Measurements from ENCODE around the gene TTC31.
"Not testable (repeated sequence)": the region's sequence is repeated elsewhere in the genome, so short reads cannot be mapped to it uniquely, and the experiment has no call there.

The TTC31 gene

GRCh38 chr2:74439803-74440377 lies 43.0 kb upstream of the TTC31 start:
- peak overlapping the region; percentile 59 for H3K23ac ChIP-seq (ENCODE audit: low read length)
- H3K79me1 ChIP-seq (ENCODE audit: low read length): peaks cover 38% of the 10 kb centered on the region
- peak overlapping the region; percentile 99 for H3K56ac ChIP-seq (ENCODE audit: low read length)
- peak overlapping the region; percentile 82 for H3K4me2 ChIP-seq (ENCODE audit: low read length)
- peak overlapping the region; percentile 35 for H3K18ac ChIP-seq (ENCODE audit: low read length)
- H2AK5ac ChIP-seq (ENCODE audit: low read length): peak overlapping the region; percentile 18
- peaks cover 53% of the 10 kb centered on the region for H3K79me2 ChIP-seq (ENCODE audit: control insufficient read depth, insufficient read depth, low read length)
- H4K8ac ChIP-seq (ENCODE audit: low read depth, low read length): no peak overlapping the region
- H3K4me3 ChIP-seq (ENCODE audit: low read length): peak overlapping the region; percentile 87
- H3K27me3 ChIP-seq (ENCODE audit: insufficient read depth, low read length, poor library complexity): no peaks in the 10 kb centered on the region
- no peak overlapping the region for H3K4ac ChIP-seq (ENCODE audit: low read depth, low read length)
- H4K5ac ChIP-seq (ENCODE audit: low read length): no peak overlapping the region
- no peak for DNase-seq
- peak overlapping the region; percentile 82 for H2BK5ac ChIP-seq (ENCODE audit: low read length)
- WGBS (ENCODE audit: extremely low coverage, insufficient coverage, low lambda C conversion rate): no CpG with 5 or more reads among the region's 14 CpGs
- H3K36me3 ChIP-seq (ENCODE audit: control insufficient read depth, insufficient read depth, low read length): no peaks in the 10 kb centered on the region
- H3K9ac ChIP-seq (ENCODE audit: low read length): peak overlapping the region; percentile 96
- H2BK15ac ChIP-seq (replicated peaks; ENCODE audit: low read depth): no peak overlapping the region
- H2BK120ac ChIP-seq (ENCODE audit: low read depth, low read length): no peak overlapping the region
- peak overlapping the region; percentile 88 for H3K27ac ChIP-seq (ENCODE audit: low read depth, low read length)
- H3K4me1 ChIP-seq (ENCODE audit: control insufficient read depth, low read depth, low read length): peaks cover 18% of the 10 kb centered on the region

GRCh38 chr2:74440378-74441169 lies 42.3 kb upstream of the TTC31 start:
- peak overlapping the region; percentile 59 for H3K23ac ChIP-seq (ENCODE audit: low read length)
- peak; percentile 96 for DNase-seq
- no peak overlapping the region for H2AK5ac ChIP-seq (ENCODE audit: low read length)
- H3K56ac ChIP-seq (ENCODE audit: low read length): peak overlapping the region; percentile 99
- peaks cover 34% of the 10 kb centered on the region for H3K79me1 ChIP-seq (ENCODE audit: low read length)
- peak overlapping the region; percentile 82 for H2BK5ac ChIP-seq (ENCODE audit: low read length)
- no peak overlapping the region for H2BK120ac ChIP-seq (ENCODE audit: low read depth, low read length)
- H3K4ac ChIP-seq (ENCODE audit: low read depth, low read length): peak overlapping the region; percentile 81
- no peaks in the 10 kb centered on the region for H3K36me3 ChIP-seq (ENCODE audit: control insufficient read depth, insufficient read depth, low read length)
- no peak overlapping the region for H4K5ac ChIP-seq (ENCODE audit: low read length)
- H4K8ac ChIP-seq (ENCODE audit: low read depth, low read length): no peak overlapping the region
- WGBS (ENCODE audit: extremely low coverage, insufficient coverage, low lambda C conversion rate): no CpG with 5 or more reads among the region's 45 CpGs
- H3K9ac ChIP-seq (ENCODE audit: low read length): peak overlapping the region; percentile 96
- H3K27me3 ChIP-seq (ENCODE audit: insufficient read depth, low read length, poor library complexity): no peaks in the 10 kb centered on the region
- H3K18ac ChIP-seq (ENCODE audit: low read length): peak overlapping the region; percentile 88
- H2BK15ac ChIP-seq (replicated peaks; ENCODE audit: low read depth): no peak overlapping the region
- peaks cover 49% of the 10 kb centered on the region for H3K79me2 ChIP-seq (ENCODE audit: control insufficient read depth, insufficient read depth, low read length)
- peak overlapping the region; percentile 87 for H3K4me3 ChIP-seq (ENCODE audit: low read length)
- H3K27ac ChIP-seq (ENCODE audit: low read depth, low read length): peak overlapping the region; percentile 88
- peaks cover 18% of the 10 kb centered on the region for H3K4me1 ChIP-seq (ENCODE audit: control insufficient read depth, low read depth, low read length)
- H3K4me2 ChIP-seq (ENCODE audit: low read length): peak overlapping the region; percentile 82

GRCh38 chr2:74441170-74441689 lies 41.7 kb upstream of the TTC31 start:
- no CpG with 5 or more reads among the region's 33 CpGs for WGBS (ENCODE audit: extremely low coverage, insufficient coverage, low lambda C conversion rate)
- no peak for DNase-seq
- peaks cover 43% of the 10 kb centered on the region for H3K79me2 ChIP-seq (ENCODE audit: control insufficient read depth, insufficient read depth, low read length)

DNA sequence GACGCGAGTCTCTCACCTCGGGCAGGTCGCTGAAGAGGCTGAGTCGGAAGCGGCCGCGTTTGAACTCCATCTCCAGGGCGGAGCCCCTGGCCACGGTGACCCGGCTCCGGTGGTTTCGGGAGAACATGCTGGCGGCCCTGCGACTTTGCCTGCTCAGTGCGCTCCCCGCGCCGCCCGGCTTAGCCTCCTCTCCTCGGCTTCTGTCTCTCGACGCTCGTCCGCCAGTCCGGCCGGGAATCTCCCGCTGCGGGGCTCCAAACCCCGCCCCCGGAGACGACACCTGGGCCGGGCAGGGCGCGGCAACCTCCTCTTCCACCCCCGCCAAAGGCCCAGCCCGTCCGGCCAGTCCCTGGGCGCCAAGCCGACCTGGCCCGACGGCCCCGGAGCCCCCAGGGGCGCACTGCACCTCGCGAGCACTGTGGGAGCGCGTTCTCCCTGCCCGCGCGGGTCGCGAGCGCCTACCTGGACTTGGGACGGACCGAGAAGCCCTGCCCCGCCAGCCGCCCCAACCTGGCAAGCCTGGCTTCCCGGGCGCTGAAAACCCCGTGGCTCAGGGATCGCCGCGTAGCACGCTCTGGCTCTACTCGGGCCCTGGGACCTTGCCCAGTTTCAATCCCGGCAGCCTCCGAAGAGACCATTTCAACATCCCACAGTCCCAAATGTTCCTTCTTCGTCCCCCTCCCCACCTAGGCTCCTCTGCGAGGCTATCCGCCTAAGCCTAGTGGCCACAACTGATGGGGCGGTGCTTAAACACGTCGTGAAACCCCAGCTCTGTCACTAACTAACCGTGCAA lies 41.0 kb upstream of the TTC31 start, which contains the start of gene RTKN:
RTKN (minus strand) TSS at position 248 of the 793 bp plus-strand sequence; CDS start at position 127, 121 bp downstream.
- no peak within 1 kb of the TSS for H2BK120ac ChIP-seq (ENCODE audit: low read depth, low read length)
- peak within 1 kb of the TSS; percentile 92 for H3K23ac ChIP-seq (ENCODE audit: low read length)
- peaks cover 18% of the 10 kb centered on the region for H3K4me1 ChIP-seq (ENCODE audit: control insufficient read depth, low read depth, low read length)
- H3K4ac ChIP-seq (ENCODE audit: low read depth, low read length): peak within 1 kb of the TSS; percentile 81
- peak within 1 kb of the TSS; percentile 42 for H3K4me2 ChIP-seq (ENCODE audit: low read length)
- H4K5ac ChIP-seq (ENCODE audit: low read length): no peak within 1 kb of the TSS
- H2AK5ac ChIP-seq (ENCODE audit: low read length): no peak within 1 kb of the TSS
- H3K27me3 ChIP-seq (ENCODE audit: insufficient read depth, low read length, poor library complexity): no peaks in the 10 kb centered on the region
- H3K9ac ChIP-seq (ENCODE audit: low read length): peak within 1 kb of the TSS; percentile 96
- peaks cover 25% of the 10 kb centered on the region for H3K79me1 ChIP-seq (ENCODE audit: low read length)
- peak within 1 kb of the TSS; percentile 88 for H3K27ac ChIP-seq (ENCODE audit: low read depth, low read length)
- H4K8ac ChIP-seq (ENCODE audit: low read depth, low read length): no peak within 1 kb of the TSS
- peak; percentile 94 for DNase-seq
- H3K36me3 ChIP-seq (ENCODE audit: control insufficient read depth, insufficient read depth, low read length): no peaks in the 10 kb centered on the region
- H3K4me3 ChIP-seq (ENCODE audit: low read length): peak within 1 kb of the TSS; percentile 85
- peak within 1 kb of the TSS; percentile 81 for H2BK5ac ChIP-seq (ENCODE audit: low read length)
- peaks cover 37% of the 10 kb centered on the region for H3K79me2 ChIP-seq (ENCODE audit: control insufficient read depth, insufficient read depth, low read length)
- no CpG with 5 or more reads among the region's 75 CpGs for WGBS (ENCODE audit: extremely low coverage, insufficient coverage, low lambda C conversion rate)
- H3K56ac ChIP-seq (ENCODE audit: low read length): peak within 1 kb of the TSS; percentile 99
- no peak within 1 kb of the TSS for H2BK15ac ChIP-seq (replicated peaks; ENCODE audit: low read depth)
- H3K18ac ChIP-seq (ENCODE audit: low read length): peak within 1 kb of the TSS; percentile 60

More at GRCh38 chr2:74441170-74441689, 41.7 kb upstream of the TTC31 start:
- peak overlapping the region; percentile 42 for H3K4me2 ChIP-seq (ENCODE audit: low read length)
- H2BK15ac ChIP-seq (replicated peaks; ENCODE audit: low read depth): no peak overlapping the region
- no peak overlapping the region for H2BK120ac ChIP-seq (ENCODE audit: low read depth, low read length)
- no peak overlapping the region for H4K8ac ChIP-seq (ENCODE audit: low read depth, low read length)
- peak overlapping the region; percentile 96 for H3K9ac ChIP-seq (ENCODE audit: low read length)
- H3K27me3 ChIP-seq (ENCODE audit: insufficient read depth, low read length, poor library complexity): no peaks in the 10 kb centered on the region
- H2AK5ac ChIP-seq (ENCODE audit: low read length): no peak overlapping the region
- H3K56ac ChIP-seq (ENCODE audit: low read length): peak overlapping the region; percentile 99
- peaks cover 27% of the 10 kb centered on the region for H3K79me1 ChIP-seq (ENCODE audit: low read length)
- H3K27ac ChIP-seq (ENCODE audit: low read depth, low read length): peak overlapping the region; percentile 88
- H3K36me3 ChIP-seq (ENCODE audit: control insufficient read depth, insufficient read depth, low read length): no peaks in the 10 kb centered on the region
- peaks cover 18% of the 10 kb centered on the region for H3K4me1 ChIP-seq (ENCODE audit: control insufficient read depth, low read depth, low read length)
- peak overlapping the region; percentile 92 for H3K23ac ChIP-seq (ENCODE audit: low read length)
- H2BK5ac ChIP-seq (ENCODE audit: low read length): peak overlapping the region; percentile 81
- no peak overlapping the region for H4K5ac ChIP-seq (ENCODE audit: low read length)
- H3K4me3 ChIP-seq (ENCODE audit: low read length): peak overlapping the region; percentile 85
- peak overlapping the region; percentile 81 for H3K4ac ChIP-seq (ENCODE audit: low read depth, low read length)
- peak overlapping the region; percentile 60 for H3K18ac ChIP-seq (ENCODE audit: low read length)

GRCh38 chr2:74442483-74443297 lies 40.2 kb upstream of the TTC31 start:
- not testable (repeated sequence) for DNase-seq; H3K27me3 ChIP-seq (ENCODE audit: insufficient read depth, low read length, poor library complexity); H3K4ac ChIP-seq (ENCODE audit: low read depth, low read length); H2BK15ac ChIP-seq (replicated peaks; ENCODE audit: low read depth); H3K36me3 ChIP-seq (ENCODE audit: control insufficient read depth, insufficient read depth, low read length); H3K23ac ChIP-seq (ENCODE audit: low read length); H3K4me3 ChIP-seq (ENCODE audit: low read length); H4K5ac ChIP-seq (ENCODE audit: low read length); H4K8ac ChIP-seq (ENCODE audit: low read depth, low read length); H2BK120ac ChIP-seq (ENCODE audit: low read depth, low read length); H3K18ac ChIP-seq (ENCODE audit: low read length); H2AK5ac ChIP-seq (ENCODE audit: low read length); H2BK5ac ChIP-seq (ENCODE audit: low read length)
- Histone ChIP-seq H3K79me2 (ENCODE audit: control insufficient read depth, insufficient read depth, low read length) (peaks cover 30% of the 10 kb centered on the region), H3K56ac (ENCODE audit: low read length) (peak overlapping the region; percentile 15), H3K79me1 (ENCODE audit: low read length) (peaks cover 20% of the 10 kb centered on the region), H3K9ac (ENCODE audit: low read length) (peak overlapping the region; percentile 96), H3K4me1 (ENCODE audit: control insufficient read depth, low read depth, low read length) (peaks cover 12% of the 10 kb centered on the region), H3K4me2 (ENCODE audit: low read length) (peak overlapping the region; percentile 3), H3K27ac (ENCODE audit: low read depth, low read length) (peak overlapping the region; percentile 88)
- WGBS (ENCODE audit: extremely low coverage, insufficient coverage, low lambda C conversion rate): no CpG with 5 or more reads among the region's 16 CpGs

All from mesendoderm (in vitro differentiated cells).